ENCODE results near the gene FNTB. TPM values are rescaled to one million over a fixed set of nuclear protein-coding genes. Genes with fewer than 3 reads are reported as not detected.

The FNTB gene
- total and polyA plus RNA-seq, 2 donors (not counting 1 experiment from before 2014, with no cell fraction given), result 6.6 to 10.2 TPM

DNA sequence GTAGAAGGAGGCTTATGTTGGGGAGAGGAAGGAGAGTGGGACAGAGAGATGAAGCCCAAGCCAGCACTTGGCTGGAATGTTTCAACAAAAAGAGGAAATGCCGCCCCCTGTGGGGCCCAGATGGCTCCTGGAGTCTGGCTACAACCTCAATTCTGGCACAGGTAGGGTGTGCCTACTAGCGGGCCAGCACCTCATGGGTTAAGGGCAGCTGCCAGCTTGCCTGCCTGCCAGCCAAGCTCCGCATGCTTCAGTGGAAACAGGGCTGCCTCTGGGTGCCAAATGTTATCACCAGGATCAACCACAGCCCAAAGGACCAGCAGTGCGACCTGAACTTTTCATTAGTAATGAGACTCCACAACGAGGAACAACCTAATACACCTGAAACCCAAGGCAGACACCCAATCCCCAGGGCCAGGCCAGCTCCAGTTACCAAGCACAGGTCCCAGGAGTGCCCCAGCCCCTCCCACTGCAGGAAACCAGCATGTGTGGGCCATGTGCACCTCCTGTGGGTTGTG lies 25.9 kb upstream of the FNTB start:
- POLR2A ChIA-PET, result no interaction called here
- DNase-seq (no peak), ATAC-seq (ENCODE audit: low read depth) (no peak)
- Mint-ChIP-seq H3K27ac (no peak overlapping the region), H3K27me3 (no peaks in the 10 kb centered on the region), H3K4me1 (no peaks in the 10 kb centered on the region), H3K9me3 (ENCODE audit: insufficient read depth) (no peaks in the 10 kb centered on the region), H3K4me3 (no peak overlapping the region)
- CTCF ChIA-PET, result no interaction called here
- H3K4me2 ChIP-seq (replicated peaks; ENCODE audit: low read depth, low read length, poor library complexity, severe bottlenecking), result no peak overlapping the region
- intact Hi-C loops (cut with micrococcal nuclease), result no loop called here
- H3K4me1 ChIP-seq (ENCODE audit: control insufficient read depth in 2 of 2, insufficient read depth in 2 of 2, low read length in 2 of 2), result no peaks in the 10 kb centered on the region
- H2AFZ ChIP-seq (ENCODE audit: insufficient read depth, low read depth, low read length, poor library complexity, severe bottlenecking), result no peak overlapping the region
- no peaks in the 10 kb centered on the region for H4K20me1 ChIP-seq (ENCODE audit: control insufficient read depth, insufficient read depth, low read length, poor library complexity, severe bottlenecking)
- 73% methylated on average over 5 of the region's 5 CpGs for WGBS (ENCODE audit: insufficient coverage)
- no peak overlapping the region for H3K4me3 ChIP-seq (ENCODE audit: control extremely low read depth in 1 of 5, extremely low read depth in 1 of 5, insufficient read depth in 1 of 5, low read depth in 2 of 5, low read length in 4 of 5)
- no peaks in the 10 kb centered on the region for H3K9me3 ChIP-seq (ENCODE audit: control extremely low read depth in 1 of 3, control insufficient read depth in 2 of 3, insufficient read depth in 1 of 3, low read length in 2 of 3)
- H3K27ac ChIP-seq (ENCODE audit: low read length in 2 of 2), result no peak overlapping the region
- H3K9ac ChIP-seq (ENCODE audit: low read length), result no peak overlapping the region
- H3K27me3 ChIP-seq (replicated peaks in 1 of 4; ENCODE audit: control extremely low read depth in 1 of 4, control insufficient read depth in 3 of 4, insufficient read depth in 4 of 4, low read length in 3 of 4), result no peaks in the 10 kb centered on the region
- H3K79me2 ChIP-seq (ENCODE audit: control insufficient read depth, insufficient read depth, low read length), result no peaks in the 10 kb centered on the region
- TF ChIP-seq EZH2 (IDR thresholded peaks at IDR 0.05; ENCODE audit: borderline replicate concordance, insufficient read depth, low read depth, low read length, poor library complexity, severe bottlenecking), result no peak
- TF ChIP-seq, protein P1, sequence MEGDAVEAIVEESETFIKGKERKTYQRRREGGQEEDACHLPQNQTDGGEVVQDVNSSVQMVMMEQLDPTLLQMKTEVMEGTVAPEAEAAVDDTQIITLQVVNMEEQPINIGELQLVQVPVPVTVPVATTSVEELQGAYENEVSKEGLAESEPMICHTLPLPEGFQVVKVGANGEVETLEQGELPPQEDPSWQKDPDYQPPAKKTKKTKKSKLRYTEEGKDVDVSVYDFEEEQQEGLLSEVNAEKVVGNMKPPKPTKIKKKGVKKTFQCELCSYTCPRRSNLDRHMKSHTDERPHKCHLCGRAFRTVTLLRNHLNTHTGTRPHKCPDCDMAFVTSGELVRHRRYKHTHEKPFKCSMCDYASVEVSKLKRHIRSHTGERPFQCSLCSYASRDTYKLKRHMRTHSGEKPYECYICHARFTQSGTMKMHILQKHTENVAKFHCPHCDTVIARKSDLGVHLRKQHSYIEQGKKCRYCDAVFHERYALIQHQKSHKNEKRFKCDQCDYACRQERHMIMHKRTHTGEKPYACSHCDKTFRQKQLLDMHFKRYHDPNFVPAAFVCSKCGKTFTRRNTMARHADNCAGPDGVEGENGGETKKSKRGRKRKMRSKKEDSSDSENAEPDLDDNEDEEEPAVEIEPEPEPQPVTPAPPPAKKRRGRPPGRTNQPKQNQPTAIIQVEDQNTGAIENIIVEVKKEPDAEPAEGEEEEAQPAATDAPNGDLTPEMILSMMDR (IDR thresholded peaks at IDR 0.05), result no peak
- H3K36me3 ChIP-seq (replicated peaks in 1 of 2; ENCODE audit: control extremely low read depth in 1 of 2, control insufficient read depth in 1 of 2, extremely low read depth in 1 of 2, insufficient read depth in 2 of 2, low read length in 1 of 2), result no peaks in the 10 kb centered on the region

DNA sequence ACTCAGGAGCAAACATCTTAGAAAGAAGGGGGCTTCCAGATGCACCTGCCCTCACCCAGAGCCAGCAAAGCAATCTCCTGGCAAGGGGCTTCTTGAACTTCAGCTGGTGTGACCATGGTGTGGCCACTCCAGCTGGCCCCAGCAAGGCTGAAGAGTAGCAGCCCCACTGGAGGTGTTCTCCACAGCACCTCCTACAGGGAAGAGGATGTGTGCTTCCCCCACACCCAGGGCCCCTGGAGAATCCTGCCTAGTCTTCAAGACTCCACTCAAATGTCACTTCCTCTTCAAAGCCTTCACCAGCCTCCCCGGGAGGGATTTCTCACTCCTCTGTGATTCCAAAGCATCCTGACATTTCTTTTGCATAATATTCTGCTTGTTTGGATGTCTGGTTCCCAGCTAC lies 23.1 kb upstream of the FNTB start:
- Histone ChIP-seq H3K79me2 (ENCODE audit: control insufficient read depth, insufficient read depth, low read length) (no peaks in the 10 kb centered on the region), H2AFZ (ENCODE audit: insufficient read depth, low read depth, low read length, poor library complexity, severe bottlenecking) (no peak overlapping the region)
- no peak for ATAC-seq (ENCODE audit: low read depth)

More for the DNA sequence above, 23.1 kb upstream of the FNTB start:
- Histone ChIP-seq H3K4me2 (replicated peaks; ENCODE audit: low read depth, low read length, poor library complexity, severe bottlenecking) (no peak overlapping the region), H3K36me3 (replicated peaks in 1 of 2; ENCODE audit: control extremely low read depth in 1 of 2, control insufficient read depth in 1 of 2, extremely low read depth in 1 of 2, insufficient read depth in 2 of 2, low read length in 1 of 2) (no peaks in the 10 kb centered on the region), H3K27ac (ENCODE audit: low read length in 2 of 2) (no peak overlapping the region), H3K4me3 (ENCODE audit: control extremely low read depth in 1 of 5, extremely low read depth in 1 of 5, insufficient read depth in 1 of 5, low read depth in 2 of 5, low read length in 4 of 5) (no peak overlapping the region), H4K20me1 (ENCODE audit: control insufficient read depth, insufficient read depth, low read length, poor library complexity, severe bottlenecking) (no peaks in the 10 kb centered on the region), H3K9ac (ENCODE audit: low read length) (no peak overlapping the region), H3K27me3 (replicated peaks in 1 of 4; ENCODE audit: control extremely low read depth in 1 of 4, control insufficient read depth in 3 of 4, insufficient read depth in 4 of 4, low read length in 3 of 4) (no peaks in the 10 kb centered on the region), H3K4me1 (ENCODE audit: control insufficient read depth in 2 of 2, insufficient read depth in 2 of 2, low read length in 2 of 2) (no peaks in the 10 kb centered on the region), H3K9me3 (ENCODE audit: control extremely low read depth in 1 of 3, control insufficient read depth in 2 of 3, insufficient read depth in 1 of 3, low read length in 2 of 3) (no peaks in the 10 kb centered on the region)
- no peak for DNase-seq
- Mint-ChIP-seq H3K27ac (no peak overlapping the region), H3K4me1 (no peaks in the 10 kb centered on the region), H3K27me3 (no peaks in the 10 kb centered on the region), H3K4me3 (no peak overlapping the region), H3K9me3 (ENCODE audit: insufficient read depth) (no peaks in the 10 kb centered on the region)
- WGBS (ENCODE audit: insufficient coverage), result no CpG with 5 or more reads among the region's 1 CpG
- TF ChIP-seq, protein P1 (IDR thresholded peaks at IDR 0.05), result no peak
- no peak for TF ChIP-seq EZH2 (IDR thresholded peaks at IDR 0.05; ENCODE audit: borderline replicate concordance, insufficient read depth, low read depth, low read length, poor library complexity, severe bottlenecking)
- intact Hi-C loops (cut with micrococcal nuclease), result no loop called here
- ChIA-PET CTCF (no interaction called here), POLR2A (interaction anchor here (0.7 kb wide), 1 partner anchor 728 kb away, joined by 6 read pairs; no protein-coding TSS in a partner anchor)
